ENCODE data around the gene SP100. TPM values are rescaled to one million over a fixed set of nuclear protein-coding genes. Genes with fewer than 3 reads are reported as not detected.
A peak's percentile ranks its signal among the peaks of the same experiment; 100 is the strongest.

Gene SP100
- total RNA-seq, 1 donor from 2014 or later, result 169 TPM

GRCh38 chr2:230447455-230448451 is 31.8 kb downstream of the SP100 start:
- peaks cover 32% of the 10 kb centered on the region for H3K36me3 ChIP-seq (ENCODE audit: insufficient read depth, low read length)
- H3K9ac ChIP-seq (ENCODE audit: low read length), result no peak overlapping the region
- no peaks in the 10 kb centered on the region for H3K9me3 ChIP-seq (ENCODE audit: insufficient read depth, low read depth, low read length)
- Mint-ChIP-seq H3K27ac (ENCODE audit: unreplicated experiment) (no peak overlapping the region), H3K4me3 (ENCODE audit: unreplicated experiment) (peak overlapping the region; percentile 6), H3K4me1 (ENCODE audit: low read depth, unreplicated experiment) (peaks cover 28% of the 10 kb centered on the region), H3K9me3 (ENCODE audit: unreplicated experiment) (no peaks in the 10 kb centered on the region), H3K27me3 (ENCODE audit: low read depth, unreplicated experiment) (no peaks in the 10 kb centered on the region), H3K36me3 (ENCODE audit: low read depth, unreplicated experiment) (peaks cover 56% of the 10 kb centered on the region)
- FAIRE-seq (no peak), DNase-seq (ENCODE audit: low read depth) (no peak)
- H3K27me3 ChIP-seq (ENCODE audit: insufficient read depth, low read length), result no peaks in the 10 kb centered on the region
- no peak overlapping the region for H3K4me2 ChIP-seq (ENCODE audit: low read length)
- H3K4me3 ChIP-seq (ENCODE audit: insufficient read depth, low read depth, low read length), result no peak overlapping the region
- no peak for TF ChIP-seq EZH2 (IDR thresholded peaks at IDR 0.05; ENCODE audit: insufficient read depth, low read length)
- TF ChIP-seq, protein P1, sequence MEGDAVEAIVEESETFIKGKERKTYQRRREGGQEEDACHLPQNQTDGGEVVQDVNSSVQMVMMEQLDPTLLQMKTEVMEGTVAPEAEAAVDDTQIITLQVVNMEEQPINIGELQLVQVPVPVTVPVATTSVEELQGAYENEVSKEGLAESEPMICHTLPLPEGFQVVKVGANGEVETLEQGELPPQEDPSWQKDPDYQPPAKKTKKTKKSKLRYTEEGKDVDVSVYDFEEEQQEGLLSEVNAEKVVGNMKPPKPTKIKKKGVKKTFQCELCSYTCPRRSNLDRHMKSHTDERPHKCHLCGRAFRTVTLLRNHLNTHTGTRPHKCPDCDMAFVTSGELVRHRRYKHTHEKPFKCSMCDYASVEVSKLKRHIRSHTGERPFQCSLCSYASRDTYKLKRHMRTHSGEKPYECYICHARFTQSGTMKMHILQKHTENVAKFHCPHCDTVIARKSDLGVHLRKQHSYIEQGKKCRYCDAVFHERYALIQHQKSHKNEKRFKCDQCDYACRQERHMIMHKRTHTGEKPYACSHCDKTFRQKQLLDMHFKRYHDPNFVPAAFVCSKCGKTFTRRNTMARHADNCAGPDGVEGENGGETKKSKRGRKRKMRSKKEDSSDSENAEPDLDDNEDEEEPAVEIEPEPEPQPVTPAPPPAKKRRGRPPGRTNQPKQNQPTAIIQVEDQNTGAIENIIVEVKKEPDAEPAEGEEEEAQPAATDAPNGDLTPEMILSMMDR (IDR thresholded peaks at IDR 0.05; ENCODE audit: insufficient read depth, low read depth, low read length), result no peak
- H4K20me1 ChIP-seq (ENCODE audit: insufficient read depth, low read length), result peaks cover 6% of the 10 kb centered on the region
- no peaks in the 10 kb centered on the region for H3K4me1 ChIP-seq (ENCODE audit: insufficient read depth, low read length)
- H3K79me2 ChIP-seq (ENCODE audit: insufficient read depth, low read length), result peaks cover 5% of the 10 kb centered on the region
- H3K27ac ChIP-seq (ENCODE audit: low read depth, low read length), result no peak overlapping the region
- no peak overlapping the region for H2AFZ ChIP-seq (ENCODE audit: low read depth, low read length)

DNA sequence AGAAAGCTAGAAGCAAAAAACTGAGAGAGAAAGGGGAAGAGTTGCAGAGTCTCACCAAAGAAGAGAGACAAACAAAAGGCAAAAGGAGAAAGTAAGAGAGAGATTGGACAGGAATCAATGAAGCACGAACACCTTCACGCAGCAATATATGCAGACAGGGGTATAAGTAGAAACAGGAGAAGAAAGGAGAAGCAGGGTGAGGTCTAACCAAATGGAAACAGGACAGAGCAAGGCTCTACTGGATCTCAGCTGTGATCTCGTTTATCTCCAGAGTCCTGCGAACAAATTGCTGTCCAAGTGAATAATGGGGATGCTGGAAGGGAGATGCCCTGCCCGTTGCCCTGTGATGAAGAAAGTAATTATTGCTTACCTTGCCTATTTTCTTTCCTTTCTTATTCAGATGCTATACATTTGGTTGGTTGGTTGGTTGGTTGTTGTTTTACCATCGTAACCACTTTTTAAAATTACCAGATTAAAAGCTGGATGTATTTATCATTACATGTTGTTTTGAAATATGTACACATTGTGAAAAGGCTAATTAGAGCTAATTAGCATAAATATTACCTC is 34.0 kb downstream of the SP100 start:
- Histone ChIP-seq H3K27ac (ENCODE audit: low read depth, low read length) (no peak overlapping the region), H2AFZ (ENCODE audit: low read depth, low read length) (no peak overlapping the region), H3K4me2 (ENCODE audit: low read length) (no peak overlapping the region), H3K4me3 (ENCODE audit: insufficient read depth, low read depth, low read length) (no peak overlapping the region), H4K20me1 (ENCODE audit: insufficient read depth, low read length) (peaks cover 6% of the 10 kb centered on the region), H3K9ac (ENCODE audit: low read length) (no peak overlapping the region), H3K27me3 (ENCODE audit: insufficient read depth, low read length) (no peaks in the 10 kb centered on the region), H3K4me1 (ENCODE audit: insufficient read depth, low read length) (no peaks in the 10 kb centered on the region), H3K36me3 (ENCODE audit: insufficient read depth, low read length) (peaks cover 37% of the 10 kb centered on the region), H3K9me3 (ENCODE audit: insufficient read depth, low read depth, low read length) (no peaks in the 10 kb centered on the region), H3K79me2 (ENCODE audit: insufficient read depth, low read length) (no peaks in the 10 kb centered on the region)
- peaks cover 12% of the 10 kb centered on the region for H3K4me1 Mint-ChIP-seq (ENCODE audit: low read depth, unreplicated experiment)
- no peak overlapping the region for H3K27ac Mint-ChIP-seq (ENCODE audit: unreplicated experiment)
- no peak overlapping the region for H3K4me3 Mint-ChIP-seq (ENCODE audit: unreplicated experiment)
- TF ChIP-seq, protein P1 (IDR thresholded peaks at IDR 0.05; ENCODE audit: insufficient read depth, low read depth, low read length), result no peak
- H3K9me3 Mint-ChIP-seq (ENCODE audit: unreplicated experiment), result peaks cover 2% of the 10 kb centered on the region
- FAIRE-seq (no peak), DNase-seq (ENCODE audit: low read depth) (no peak)
- H3K27me3 Mint-ChIP-seq (ENCODE audit: low read depth, unreplicated experiment), result no peaks in the 10 kb centered on the region
- peaks cover 60% of the 10 kb centered on the region for H3K36me3 Mint-ChIP-seq (ENCODE audit: low read depth, unreplicated experiment)

All from astrocyte (in vitro differentiated cells and primary cell).